Pancreas (tissue), 10 donors: ENCODE results near the gene BCAS3. TPM values are rescaled to one million over a fixed set of nuclear protein-coding genes. Genes with fewer than 3 reads are reported as not detected.
A peak's percentile ranks its signal among the peaks of the same experiment; 100 is the strongest.

Source experiments
- ATAC-seq, 4 donors: fragments of 200-7000 bp; cut with Tn5 transposase; one replicate each; pipeline versions ENCODE4 v1.8.0 to v1.9.1; 2020; ENCODE audit warnings: mild to moderate bottlenecking in 4 of 4, moderate library complexity in 4 of 4
- DNase-seq, 6 donors: peaks; one replicate each; pipeline ENCODE4 v3.0.0-alpha.2; 2020
- FAIRE-seq: peaks from 2 replicates; lab custom pipeline; 2012; peaks lifted over from hg19 to GRCh38; lab: Jason Lieb, UNC
- H3K27ac ChIP-seq, 4 donors: fragments of 200-600 bp; sonication (generic); 1 replicate in 3 of 4; 2 replicates in 1 of 4; pipeline versions ENCODE4 v1.5.0 to v1.8.0; 2020
- H3K27me3 ChIP-seq, 4 donors: fragments of 200-600 bp; one replicate each; pipeline ENCODE4 v1.8.0; 2021
- H3K36me3 ChIP-seq, 3 donors: fragments of 200-600 bp; sonication (generic) in 1 of 3; one replicate each; pipeline versions ENCODE4 v1.5.0 to v1.8.0; 2020 to 2021
- H3K4me1 ChIP-seq, 3 donors: fragments of 200-600 bp; one replicate each; pipeline ENCODE4 v1.8.0; 2021
- H3K4me3 ChIP-seq, 4 donors: fragments of 200-600 bp; sonication (generic) in 2 of 4; one replicate each; pipeline versions ENCODE4 v1.5.0 to v1.8.0; 2020 to 2021
- H3K9me3 ChIP-seq, 4 donors: fragments of 200-600 bp; one replicate each; pipeline ENCODE4 v1.8.0; 2021
- CTCF ChIP-seq, 4 donors: fragments of 200-600 bp; sonication (generic) in 3 of 4; IDR thresholded peaks; one replicate each; pipeline versions ENCODE4 v1.5.0 to v1.8.0; 2021; ENCODE audit warnings: antibody characterized with exemption in 4 of 4
- WGBS, 2 donors: extraction: QIAGEN DNeasy Blood & Tissue Kit; methylation state at CpG; one replicate each; pipeline ENCODE4 v1.1.7; 2013; 5-methylcytosine and 5-hydroxymethylcytosine counted together
- intact Hi-C, 3 donors: fragments of 100-400 bp; cut with DNase I; formaldehyde crosslinking; loops; one replicate each; pipeline versions ENCODE4 v1.11.1 to v1.14.2; 2022
- polyA plus RNA-seq, 2 donors: library from polyadenylated mRNA; stranded (reverse); fragments of 200-250 nt; gene quantifications; one replicate each; pipeline ENCODE4 v1.2.3, GENCODE V29; 2013
- total RNA-seq, 6 donors: library from RNA; stranded (reverse); fragmentation: NEBNext Ultra II Directional in 4 of 6; extraction: Animal tissue kit (Norgen Biotek cat#: 25700) in 4 of 6; gene quantifications; one replicate each; pipeline versions ENCODE4 v1.2.1 to v1.2.4, GENCODE V29; 2021 to 2023
- donor health status: healthy with polysubstance abuse.
- donor health status: DM: no; HTN: no; CAD: no; lungs with moderate emphysema.
- donor health status: DM: no; HTN: no; CAD: no.
- donor health status: control.
- donor health status: control.
- donor health status: Bipolar disorder and iron deficiency.
- donor health status: DM: yes; HTN: yes; CAD: no.
- donor health status: DM: no; HTN: no; CAD: no.
- donor health status: DM: no; HTN: no; CAD: no.
- donor health status: DM: yes; HTN: yes; CAD: no.

The BCAS3 gene
- total and polyA plus RNA-seq, 8 donors = 4.6 to 27.7 (median 13.2) TPM

GRCh38 chr17:61333136-61333535 lies 655.5 kb downstream of the BCAS3 start:
- no peak for TF ChIP-seq CTCF (IDR thresholded peaks at IDR 0.05)
- no peak for DNase-seq
- Histone ChIP-seq H3K27ac (no peak overlapping the region), H3K36me3 (no peaks in the 10 kb centered on the region), H3K27me3 (peaks cover 0 to 9% (median 0%) of the 10 kb centered on the region in 4 donors), H3K4me1 (peaks cover 7 to 12% (median 10%) of the 10 kb centered on the region in 3 donors), H3K4me3 (no peak overlapping the region), H3K9me3 (no peaks in the 10 kb centered on the region)
- no peak for ATAC-seq
- WGBS, 2 donors = 93 to 98% methylated on average over 8 of the region's 8 CpGs
- FAIRE-seq = no peak
- intact Hi-C loops = no loop called here

GRCh38 chr17:61334673-61335072 lies 657.0 kb downstream of the BCAS3 start:
- DNase-seq = no peak
- H3K4me1 ChIP-seq = peaks cover 7 to 15% (median 10%) of the 10 kb centered on the region in 3 donors
- no peak overlapping the region for H3K4me3 ChIP-seq
- intact Hi-C loops = no loop called here
- H3K9me3 ChIP-seq = no peaks in the 10 kb centered on the region
- 89 to 98% methylated on average over 5 of the region's 5 CpGs for WGBS, 2 donors
- FAIRE-seq = no peak
- H3K36me3 ChIP-seq = no peaks in the 10 kb centered on the region
- ATAC-seq = no peak
- H3K27ac ChIP-seq = no peak overlapping the region
- peaks cover 0 to 22% (median 0%) of the 10 kb centered on the region in 4 donors for H3K27me3 ChIP-seq
- no peak for TF ChIP-seq CTCF (IDR thresholded peaks at IDR 0.05)

- H3K27ac ChIP-seq = no peak overlapping the region
- H3K4me3 ChIP-seq = no peak overlapping the region
- no peaks in the 10 kb centered on the region for H3K9me3 ChIP-seq
- DNase-seq (no peak), ATAC-seq (peak in 2 of 4 donors; percentile 8 to 20), FAIRE-seq (no peak)
- peaks cover 7 to 15% (median 10%) of the 10 kb centered on the region in 3 donors for H3K4me1 ChIP-seq
- TF ChIP-seq CTCF (IDR thresholded peaks at IDR 0.05) = no peak
- 60 to 67% methylated on average over 8 of the region's 8 CpGs for WGBS, 2 donors
- no peaks in the 10 kb centered on the region for H3K36me3 ChIP-seq
- intact Hi-C loops = no loop called here
- peaks cover 0 to 22% (median 0%) of the 10 kb centered on the region in 4 donors for H3K27me3 ChIP-seq
Measured at GRCh38 chr17:61335105-61335844, 657.6 kb downstream of the BCAS3 start.

- Histone ChIP-seq H3K4me3 (no peak overlapping the region), H3K27ac (no peak overlapping the region), H3K27me3 (peaks cover 0 to 22% (median 0%) of the 10 kb centered on the region in 4 donors), H3K36me3 (no peaks in the 10 kb centered on the region), H3K4me1 (peaks cover 7 to 15% (median 10%) of the 10 kb centered on the region in 3 donors), H3K9me3 (no peaks in the 10 kb centered on the region)
- ATAC-seq (peak; percentile 96 to 98 (median 98)), DNase-seq (peak; percentile 58 to 85 (median 72)), FAIRE-seq (no peak)
- 8 to 11% methylated on average over 16 of the region's 16 CpGs for WGBS, 2 donors
- intact Hi-C loops = no loop called here
- TF ChIP-seq CTCF (IDR thresholded peaks at IDR 0.05) = no peak
Measured at GRCh38 chr17:61335845-61336655, 658.4 kb downstream of the BCAS3 start.
